CD14-positive monocyte (primary cell): ENCODE results near the gene NPLOC4. TPM values are rescaled to one million over a fixed set of nuclear protein-coding genes. Genes with fewer than 3 reads are reported as not detected.
A peak's percentile ranks its signal among the peaks of the same experiment; 100 is the strongest.

Source experiments
- DNase-seq, 3 donors: peaks; one replicate each; pipeline ENCODE4 v3.0.0-alpha.2; 2011 to 2022
- H2AFZ ChIP-seq: 2 replicates; pipeline ENCODE4 v1.6.0; 2012; ENCODE audit warnings: mild to moderate bottlenecking, low read depth, low read length, inconsistent platforms; ENCODE audit not compliant: insufficient read depth, poor library complexity, severe bottlenecking
- H3K27ac ChIP-seq, 2 donors: 1 replicate in 1 of 2; 2 replicates in 1 of 2; pipeline ENCODE4 v1.5.1; 2012 to 2013; ENCODE audit warnings: low read length in 2 of 2, control low read depth in 1 of 2, inconsistent platforms in 1 of 2, low read depth in 1 of 2, mild to moderate bottlenecking in 1 of 2
- H3K27me3 ChIP-seq, 2 donors: one replicate each; pipeline versions ENCODE4 v1.6.0 to v1.6.1; 2011 to 2013; ENCODE audit warnings: low read length in 2 of 2; ENCODE audit not compliant: control insufficient read depth in 2 of 2, insufficient read depth in 2 of 2
- H3K36me3 ChIP-seq, 2 donors: replicated peaks in 1 of 2; 1 replicate in 1 of 2; 2 replicates in 1 of 2; pipeline versions ENCODE4 v1.5.1 to v1.6.1; 2012 to 2013; ENCODE audit warnings: low read length in 2 of 2, control low read depth in 1 of 2, inconsistent platforms in 1 of 2, mild to moderate bottlenecking in 1 of 2; ENCODE audit not compliant: insufficient read depth in 2 of 2, control insufficient read depth in 1 of 2
- H3K4me1 ChIP-seq, 2 donors: 1 replicate in 1 of 2; 2 replicates in 1 of 2; pipeline versions ENCODE4 v1.5.1 to v1.6.1; 2012 to 2013; ENCODE audit warnings: low read length in 2 of 2, control low read depth in 1 of 2, inconsistent platforms in 1 of 2, mild to moderate bottlenecking in 1 of 2, moderate library complexity in 1 of 2; ENCODE audit not compliant: insufficient read depth in 2 of 2, control insufficient read depth in 1 of 2
- H3K4me2 ChIP-seq: replicated peaks from 2 replicates; pipeline ENCODE3; 2012; ENCODE audit warnings: low read length, moderate library complexity, mild to moderate bottlenecking; ENCODE audit not compliant: poor library complexity, severe bottlenecking; ENCODE audit errors: extremely low read depth
- H3K4me3 ChIP-seq, 3 experiments: fragments of 200-600 bp in 1 of 3; sonication (generic) in 1 of 3; replicated peaks in 1 of 3; 1 replicate in 2 of 3; 2 replicates in 1 of 3; pipeline ENCODE4 v1.5.1; 2011 to 2013; ENCODE audit warnings: low read length in 3 of 3, mild to moderate bottlenecking in 3 of 3, control low read depth in 2 of 3, low read depth in 2 of 3, inconsistent platforms in 1 of 3, moderate library complexity in 1 of 3
- H3K79me2 ChIP-seq: 2 replicates; pipeline ENCODE4 v1.6.0; 2012; ENCODE audit warnings: mild to moderate bottlenecking, control low read depth, inconsistent platforms, low read length, moderate library complexity; ENCODE audit not compliant: insufficient read depth
- H3K9ac ChIP-seq: 2 replicates; pipeline ENCODE4 v1.6.0; 2017; ENCODE audit warnings: low read length, mild to moderate bottlenecking; ENCODE audit not compliant: insufficient read depth, poor library complexity, severe bottlenecking
- H3K9me3 ChIP-seq, 2 donors: replicated peaks in 1 of 2; 1 replicate in 1 of 2; 2 replicates in 1 of 2; pipeline versions ENCODE4 v1.5.1 to v1.6.1; 2012 to 2013; ENCODE audit warnings: low read length in 2 of 2, control low read depth in 1 of 2; ENCODE audit not compliant: control insufficient read depth in 1 of 2, insufficient read depth in 1 of 2
- H4K20me1 ChIP-seq: 2 replicates; pipeline ENCODE4 v1.6.0; 2012; ENCODE audit warnings: mild to moderate bottlenecking, low read length, control low read depth, moderate library complexity; ENCODE audit not compliant: insufficient read depth
- H3K27ac Mint-ChIP-seq, 7 donors: one replicate each; pipeline ENCODE4 v1.8.0; 2020; ENCODE audit warnings: mild to moderate bottlenecking in 7 of 7, mixed read lengths in 7 of 7, moderate library complexity in 6 of 7, inconsistent platforms in 2 of 7
- H3K27me3 Mint-ChIP-seq, 3 donors: one replicate each; pipeline ENCODE4 v1.8.0; 2021 to 2022; ENCODE audit warnings: low read depth in 3 of 3, mild to moderate bottlenecking in 3 of 3, mixed read lengths in 3 of 3, moderate library complexity in 3 of 3, inconsistent platforms in 1 of 3
- H3K36me3 Mint-ChIP-seq, 2 donors: one replicate each; pipeline ENCODE4 v1.8.0; 2020; ENCODE audit warnings: mixed read lengths in 2 of 2, inconsistent platforms in 1 of 2, mild to moderate bottlenecking in 1 of 2
- H3K4me1 Mint-ChIP-seq: one replicate; pipeline ENCODE4 v1.8.0; 2020; ENCODE audit warnings: mild to moderate bottlenecking, mixed read lengths
- H3K4me3 Mint-ChIP-seq, 2 donors: one replicate each; pipeline ENCODE4 v1.8.0; 2020; ENCODE audit warnings: mild to moderate bottlenecking in 2 of 2, mixed read lengths in 2 of 2, moderate library complexity in 1 of 2
- H3K9me3 Mint-ChIP-seq, 7 donors: one replicate each; pipeline ENCODE4 v1.8.0; 2020 to 2022; ENCODE audit warnings: mixed read lengths in 7 of 7, mild to moderate bottlenecking in 6 of 7, moderate library complexity in 6 of 7, inconsistent platforms in 2 of 7
- WGBS: methylation state at CpG from one replicate; pipeline ENCODE4 v1.1.5; 2013; ENCODE audit warnings: missing lambda C conversion rate; ENCODE audit not compliant: insufficient coverage; 5-methylcytosine and 5-hydroxymethylcytosine counted together
- intact Hi-C, 2 donors: fragments of 100-400 bp; cut with micrococcal nuclease; formaldehyde crosslinking; loops; one replicate each; pipeline versions ENCODE4 v1.15.0 to v1.15.1; 2023
- polyA plus RNA-seq, 3 donors: library from polyadenylated mRNA; depleted of rRNA in 1 of 3; unstranded in 2 of 3; stranded (reverse) in 1 of 3; fragments of 300-500 nt in 2 of 3; fragments of >200 nt in 1 of 3; fragmentation: Illumina TruSeq in 2 of 3; gene quantifications; 1 replicate in 2 of 3; 2 replicates in 1 of 3; pipeline ENCODE4 v1.2.3, GENCODE V29; 2012 to 2021
- TF ChIP-seq, protein P1 (sequence below): fragments of 200-600 bp; IDR thresholded peaks from one replicate; pipeline ENCODE4 v1.8.0; 2022; ENCODE audit warnings: antibody characterized with exemption, mild to moderate bottlenecking

NPLOC4 gene
- polyA plus RNA-seq, 3 donors, result 92.1 to 112 (median 106) TPM

DNA sequence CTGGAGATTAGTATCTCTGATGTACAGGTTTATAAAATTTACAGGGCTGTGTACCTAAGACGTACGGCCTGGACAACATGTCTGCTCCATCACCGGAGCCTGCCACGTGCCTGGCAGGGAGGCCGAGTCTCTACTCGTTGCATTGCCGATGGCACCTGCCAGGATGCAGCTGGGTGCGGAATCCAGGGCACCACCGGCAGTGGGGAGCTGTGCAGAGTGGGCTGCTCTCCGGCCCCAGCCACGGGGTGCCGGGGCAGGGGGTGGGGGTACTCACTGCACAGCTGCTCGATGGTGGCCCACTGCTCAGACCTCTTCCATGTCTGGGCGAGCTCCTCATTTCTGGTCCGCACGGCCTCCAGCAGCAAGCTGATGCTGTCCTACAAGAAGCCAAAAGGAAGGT, 71.7 kb downstream of the NPLOC4 start:
- no peak for DNase-seq
- 94% methylated on average over 16 of the region's 16 CpGs for WGBS
- Histone ChIP-seq H3K4me1 (peaks cover 73 to 75% of the 10 kb centered on the region in 2 donors), H3K27ac (peak overlapping the region; percentile 77 to 94), H2AFZ (no peak overlapping the region), H4K20me1 (no peaks in the 10 kb centered on the region), H3K4me3 (no peak overlapping the region), H3K4me2 (no peak overlapping the region), H3K36me3 (peaks cover 35 to 56% of the 10 kb centered on the region in 2 donors), H3K79me2 (peaks cover 39% of the 10 kb centered on the region), H3K9me3 (no peaks in the 10 kb centered on the region), H3K9ac (no peak overlapping the region), H3K27me3 (no peaks in the 10 kb centered on the region)
- intact Hi-C loops, result no loop called here
- Mint-ChIP-seq H3K36me3 (peaks cover 50 to 72% of the 10 kb centered on the region in 2 donors), H3K9me3 (peaks cover 0 to 3% (median 0%) of the 10 kb centered on the region in 7 donors), H3K27ac (peak overlapping the region; percentile 7 to 99 (median 91)), H3K4me1 (peaks cover 72% of the 10 kb centered on the region), H3K4me3 (no peak overlapping the region), H3K27me3 (peaks cover 0 to 2% (median 0%) of the 10 kb centered on the region in 3 donors)
- TF ChIP-seq, protein P1, sequence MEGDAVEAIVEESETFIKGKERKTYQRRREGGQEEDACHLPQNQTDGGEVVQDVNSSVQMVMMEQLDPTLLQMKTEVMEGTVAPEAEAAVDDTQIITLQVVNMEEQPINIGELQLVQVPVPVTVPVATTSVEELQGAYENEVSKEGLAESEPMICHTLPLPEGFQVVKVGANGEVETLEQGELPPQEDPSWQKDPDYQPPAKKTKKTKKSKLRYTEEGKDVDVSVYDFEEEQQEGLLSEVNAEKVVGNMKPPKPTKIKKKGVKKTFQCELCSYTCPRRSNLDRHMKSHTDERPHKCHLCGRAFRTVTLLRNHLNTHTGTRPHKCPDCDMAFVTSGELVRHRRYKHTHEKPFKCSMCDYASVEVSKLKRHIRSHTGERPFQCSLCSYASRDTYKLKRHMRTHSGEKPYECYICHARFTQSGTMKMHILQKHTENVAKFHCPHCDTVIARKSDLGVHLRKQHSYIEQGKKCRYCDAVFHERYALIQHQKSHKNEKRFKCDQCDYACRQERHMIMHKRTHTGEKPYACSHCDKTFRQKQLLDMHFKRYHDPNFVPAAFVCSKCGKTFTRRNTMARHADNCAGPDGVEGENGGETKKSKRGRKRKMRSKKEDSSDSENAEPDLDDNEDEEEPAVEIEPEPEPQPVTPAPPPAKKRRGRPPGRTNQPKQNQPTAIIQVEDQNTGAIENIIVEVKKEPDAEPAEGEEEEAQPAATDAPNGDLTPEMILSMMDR, result no peak

DNA sequence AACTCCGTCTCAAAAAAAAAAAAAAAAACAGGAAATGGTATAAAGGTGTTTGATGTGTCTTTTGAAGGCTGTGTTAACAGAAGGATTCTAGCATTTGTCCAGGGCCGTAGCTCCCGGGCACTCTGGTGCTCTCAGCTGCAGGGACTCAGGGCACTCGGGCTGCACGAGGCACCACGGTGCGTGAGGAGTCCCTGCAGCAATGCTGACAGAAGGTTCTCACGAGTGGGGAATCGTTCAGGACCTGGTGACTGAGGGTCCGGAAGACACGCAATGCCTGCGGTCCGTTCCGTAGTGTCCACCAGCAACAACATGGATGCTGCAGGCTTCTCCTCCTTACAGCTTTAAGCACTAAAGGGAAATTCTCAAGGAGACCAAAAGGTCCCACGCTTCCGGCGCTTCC, 72.1 kb downstream of the NPLOC4 start:
- H3K4me3 Mint-ChIP-seq, result peak overlapping the region in 1 of 2 donors; percentile 23
- peak overlapping the region; percentile 77 to 94 for H3K27ac ChIP-seq
- peaks cover 77% of the 10 kb centered on the region for H3K4me1 Mint-ChIP-seq
- peaks cover 31 to 51% of the 10 kb centered on the region in 2 donors for H3K36me3 ChIP-seq
- peaks cover 0 to 2% (median 0%) of the 10 kb centered on the region in 3 donors for H3K27me3 Mint-ChIP-seq
- TF ChIP-seq, protein P1, result no peak
- no peaks in the 10 kb centered on the region for H3K9me3 ChIP-seq
- intact Hi-C loops, result no loop called here
- H3K27me3 ChIP-seq, result no peaks in the 10 kb centered on the region
- H3K27ac Mint-ChIP-seq, result peak overlapping the region; percentile 86 to 99 (median 92)
- no peak for DNase-seq
- peak overlapping the region; percentile 51 for H3K4me2 ChIP-seq
- no peaks in the 10 kb centered on the region for H4K20me1 ChIP-seq
- peak overlapping the region; percentile 0 for H3K9ac ChIP-seq
- H3K79me2 ChIP-seq, result peaks cover 44% of the 10 kb centered on the region
- peaks cover 0 to 3% (median 0%) of the 10 kb centered on the region in 7 donors for H3K9me3 Mint-ChIP-seq
- H3K4me3 ChIP-seq, result peak overlapping the region in 1 of 3 experiments; percentile 49
- WGBS, result 67% methylated on average over 10 of the region's 17 CpGs
- no peak overlapping the region for H2AFZ ChIP-seq
- peaks cover 78 to 80% of the 10 kb centered on the region in 2 donors for H3K4me1 ChIP-seq
- H3K36me3 Mint-ChIP-seq, result peaks cover 45 to 70% of the 10 kb centered on the region in 2 donors
